Subcutaneous abdominal adipose tissue (tissue), 5 donors: ENCODE results near the gene ATXN7L2.

Source experiments
- H3K27ac ChIP-seq: one replicate; pipeline ENCODE4 v1.7.0; 2013; ENCODE audit warnings: low read depth, mild to moderate bottlenecking, inconsistent platforms, low read length, moderate library complexity
- H3K27me3 ChIP-seq, 5 donors: one replicate each; pipeline ENCODE4 v1.7.0; 2013; ENCODE audit warnings: low read length in 5 of 5, inconsistent platforms in 1 of 5; ENCODE audit not compliant: control insufficient read depth in 5 of 5, insufficient read depth in 4 of 5
- H3K36me3 ChIP-seq, 5 donors: one replicate each; pipeline ENCODE4 v1.7.0; 2013; ENCODE audit warnings: low read length in 5 of 5; ENCODE audit not compliant: control insufficient read depth in 5 of 5, insufficient read depth in 5 of 5
- H3K4me1 ChIP-seq, 5 donors: one replicate each; pipeline ENCODE4 v1.7.0; 2013; ENCODE audit warnings: low read length in 5 of 5, mild to moderate bottlenecking in 3 of 5, moderate library complexity in 1 of 5; ENCODE audit not compliant: control insufficient read depth in 5 of 5, insufficient read depth in 5 of 5
- H3K4me3 ChIP-seq, 5 donors: one replicate each; pipeline ENCODE4 v1.7.0; 2013; ENCODE audit warnings: low read length in 5 of 5, low read depth in 1 of 5
- H3K9ac ChIP-seq, 5 donors: one replicate each; pipeline ENCODE4 v1.7.0; 2013; ENCODE audit warnings: low read length in 5 of 5, mild to moderate bottlenecking in 4 of 5, moderate library complexity in 3 of 5
- H3K9me3 ChIP-seq, 5 donors: one replicate each; pipeline ENCODE4 v1.7.0; 2013; ENCODE audit warnings: low read length in 5 of 5; ENCODE audit not compliant: control insufficient read depth in 5 of 5
- donor health status: healthy.
- donor health status: healthy.
- donor health status: healthy.
- donor health status: healthy.
- donor health status: healthy.

The ATXN7L2 gene

DNA sequence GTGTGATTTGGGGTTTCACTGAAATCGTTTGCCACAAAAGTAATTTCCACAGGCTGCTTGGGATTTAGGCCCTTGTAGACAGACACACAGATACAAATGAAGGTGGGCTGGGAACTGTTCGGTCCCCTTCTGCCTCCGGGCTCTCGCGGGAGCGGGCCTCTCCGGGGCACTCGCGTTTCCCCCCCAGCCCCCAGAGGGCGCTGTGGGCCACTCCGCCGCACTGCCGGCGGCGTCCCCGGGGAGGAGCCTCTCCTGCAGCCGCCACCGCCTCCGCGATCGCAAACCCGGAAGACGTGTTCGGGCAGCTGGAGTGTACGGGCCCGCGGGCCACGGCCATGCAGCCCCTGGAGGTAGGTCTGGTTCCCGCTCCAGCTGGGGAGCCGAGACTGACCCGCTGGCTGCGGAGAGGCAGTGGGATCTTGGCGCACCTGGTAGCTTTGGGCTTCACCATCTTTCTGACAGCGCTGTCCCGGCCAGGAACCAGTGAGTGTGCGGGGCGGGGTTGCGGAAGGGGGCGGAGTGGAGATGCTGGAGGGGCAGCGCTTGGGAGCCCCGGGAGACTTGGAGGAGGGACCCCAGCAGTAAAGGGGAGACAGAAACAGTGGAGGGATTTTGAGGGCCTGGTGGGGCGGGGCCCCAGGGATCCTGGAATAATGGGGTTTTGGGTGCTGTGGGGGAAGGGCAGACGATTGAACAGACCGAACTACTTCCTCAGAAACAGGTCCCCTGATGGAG is 10.3 kb downstream of the ATXN7L2 start, which contains the start of gene CYB561D1:
TSS of gene CYB561D1 (plus strand) at position 290 of the 735 bp plus-strand sequence. CDS start at position 336, 46 bp downstream.
- H3K27ac ChIP-seq: peak within 1 kb of the TSS; percentile 41
- no peaks in the 10 kb centered on the region for H3K9me3 ChIP-seq
- H3K36me3 ChIP-seq: peaks cover 0 to 38% (median 24%) of the 10 kb centered on the region in 5 donors
- peak within 1 kb of the TSS; percentile 30 to 68 (median 52) for H3K9ac ChIP-seq
- H3K4me3 ChIP-seq: peak within 1 kb of the TSS; percentile 84 to 99 (median 96)
- no peaks in the 10 kb centered on the region for H3K27me3 ChIP-seq
- peaks cover 3 to 26% (median 17%) of the 10 kb centered on the region in 5 donors for H3K4me1 ChIP-seq

- H3K9me3 ChIP-seq: no peaks in the 10 kb centered on the region
- H3K4me3 ChIP-seq: no peak overlapping the region
- no peak overlapping the region for H3K9ac ChIP-seq
- H3K4me1 ChIP-seq: peaks cover 3 to 25% (median 17%) of the 10 kb centered on the region in 5 donors
- H3K36me3 ChIP-seq: peaks cover 0 to 39% (median 31%) of the 10 kb centered on the region in 5 donors
- H3K27ac ChIP-seq: no peak overlapping the region
- no peaks in the 10 kb centered on the region for H3K27me3 ChIP-seq
Observed at GRCh38 chr1:109495738-109496137, 12.0 kb downstream of the ATXN7L2 start.

DNA sequence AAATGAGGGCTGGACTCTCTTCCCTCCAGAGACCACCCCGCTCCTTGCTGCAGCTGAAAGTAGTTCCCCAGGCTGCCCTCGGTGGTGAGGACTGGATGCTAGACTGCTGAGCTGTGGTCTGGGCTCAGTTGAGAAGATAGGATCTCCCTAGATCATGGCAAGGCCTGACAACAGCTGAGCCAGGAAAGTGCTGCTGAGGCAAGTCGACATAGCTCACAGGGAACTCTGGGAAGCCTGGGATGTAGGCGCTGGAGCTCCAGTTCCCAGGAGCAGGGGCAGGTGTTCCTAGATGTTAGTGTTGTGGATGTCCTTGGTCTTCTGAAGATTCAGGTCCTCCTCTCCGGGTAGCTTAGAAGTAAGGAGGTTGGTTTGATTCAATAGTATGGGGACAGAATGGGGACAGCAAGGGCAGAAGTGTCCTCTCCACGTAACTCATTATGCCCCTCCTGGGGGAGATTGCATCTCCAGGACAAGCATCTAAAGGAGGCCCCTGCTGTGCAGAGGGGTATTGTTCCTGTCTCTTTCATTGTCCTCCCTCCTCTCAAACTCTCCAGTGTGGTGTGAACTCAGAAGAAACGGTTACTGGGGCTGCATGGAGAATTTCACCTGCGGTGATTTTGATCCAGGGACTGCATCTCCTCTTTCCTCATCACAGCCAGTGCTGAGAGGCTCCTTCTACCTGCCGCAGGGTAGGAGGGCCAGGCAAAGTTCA is 13.9 kb downstream of the ATXN7L2 start:
- Histone ChIP-seq H3K36me3 (peaks cover 0 to 52% (median 34%) of the 10 kb centered on the region in 5 donors), H3K4me3 (no peak overlapping the region), H3K27me3 (no peaks in the 10 kb centered on the region), H3K4me1 (peaks cover 3 to 24% (median 17%) of the 10 kb centered on the region in 5 donors), H3K9ac (no peak overlapping the region), H3K9me3 (no peaks in the 10 kb centered on the region), H3K27ac (no peak overlapping the region)

DNA sequence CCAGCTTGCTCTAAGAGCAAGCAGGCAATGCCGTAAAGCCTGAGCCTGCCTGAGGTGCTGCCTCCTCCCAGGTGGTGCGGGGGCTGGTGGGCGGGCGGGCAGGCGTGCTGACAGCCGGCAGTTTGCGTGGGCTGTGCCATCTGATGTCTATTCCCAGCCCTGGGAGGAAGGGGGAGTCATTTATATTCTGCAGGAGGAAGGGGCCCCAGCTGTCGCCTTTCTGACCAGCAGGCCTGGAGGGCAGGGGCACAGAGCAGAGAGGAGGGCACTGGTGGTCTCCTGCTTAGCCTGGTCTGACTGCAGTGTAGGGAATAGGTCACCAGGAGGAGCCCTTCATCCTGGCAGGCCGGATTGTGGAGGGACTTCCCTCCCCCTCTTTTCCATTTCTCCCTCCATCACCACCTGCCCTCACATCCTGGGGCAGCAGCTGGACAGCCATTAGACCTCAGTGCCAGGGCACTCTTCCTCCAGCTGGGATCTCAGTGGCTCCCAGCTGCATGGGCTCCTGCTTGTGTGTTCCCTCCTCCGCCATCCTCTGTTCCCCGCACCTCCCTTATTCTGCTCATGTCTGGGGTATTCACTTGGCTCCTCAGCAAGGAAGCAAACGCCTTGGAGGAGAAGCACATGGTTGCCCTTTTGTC is 14.6 kb downstream of the ATXN7L2 start:
- H3K36me3 ChIP-seq: peaks cover 0 to 52% (median 34%) of the 10 kb centered on the region in 5 donors
- no peak overlapping the region for H3K9ac ChIP-seq
- H3K4me3 ChIP-seq: no peak overlapping the region
- H3K27me3 ChIP-seq: no peaks in the 10 kb centered on the region
- no peaks in the 10 kb centered on the region for H3K9me3 ChIP-seq
- peaks cover 3 to 22% (median 17%) of the 10 kb centered on the region in 5 donors for H3K4me1 ChIP-seq
- H3K27ac ChIP-seq: no peak overlapping the region

DNA sequence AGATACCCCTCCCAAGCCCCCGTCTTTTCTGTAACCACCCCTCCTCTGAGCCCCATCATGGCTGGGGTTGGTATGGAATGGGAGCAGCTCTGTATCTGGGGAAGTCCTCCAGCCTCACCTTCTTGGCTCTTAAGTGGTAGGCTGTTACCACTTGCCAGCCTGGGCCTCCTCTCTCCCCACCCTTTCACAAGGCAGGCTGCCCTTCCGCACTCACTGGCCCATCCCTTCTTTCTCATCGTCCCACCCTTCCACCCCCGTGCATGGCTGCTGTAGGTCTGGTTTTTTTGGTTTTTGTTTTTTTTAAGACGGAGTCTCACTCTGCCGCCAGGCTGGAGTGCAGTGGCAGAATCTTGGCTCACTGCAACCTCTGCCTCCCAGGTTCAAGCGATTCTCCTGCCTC is 15.4 kb downstream of the ATXN7L2 start:
- Histone ChIP-seq H3K9me3 (no peaks in the 10 kb centered on the region), H3K27ac (no peak overlapping the region), H3K27me3 (no peaks in the 10 kb centered on the region), H3K4me3 (no peak overlapping the region), H3K9ac (no peak overlapping the region), H3K36me3 (peaks cover 0 to 55% (median 34%) of the 10 kb centered on the region in 5 donors), H3K4me1 (peaks cover 2 to 17% (median 12%) of the 10 kb centered on the region in 5 donors)

GRCh38 chr1:109499661-109500536 is 16.2 kb downstream of the ATXN7L2 start:
- peak overlapping the region in 1 of 5 donors; percentile 0 for H3K9ac ChIP-seq

GRCh38 chr1:109500941-109501381 is 17.3 kb downstream of the ATXN7L2 start:
- Histone ChIP-seq H3K9me3 (no peaks in the 10 kb centered on the region), H3K36me3 (peaks cover 0 to 51% (median 33%) of the 10 kb centered on the region in 5 donors), H3K4me1 (no peaks in the 10 kb centered on the region), H3K27ac (no peak overlapping the region), H3K4me3 (no peak overlapping the region), H3K9ac (no peak overlapping the region), H3K27me3 (no peaks in the 10 kb centered on the region)

More at GRCh38 chr1:109499661-109500536, 16.2 kb downstream of the ATXN7L2 start:
- no peaks in the 10 kb centered on the region for H3K27me3 ChIP-seq
- H3K4me3 ChIP-seq: no peak overlapping the region
- H3K27ac ChIP-seq: no peak overlapping the region
- H3K9me3 ChIP-seq: no peaks in the 10 kb centered on the region
- H3K36me3 ChIP-seq: peaks cover 0 to 55% (median 34%) of the 10 kb centered on the region in 5 donors
- peaks cover 1 to 9% (median 4%) of the 10 kb centered on the region in 5 donors for H3K4me1 ChIP-seq

DNA sequence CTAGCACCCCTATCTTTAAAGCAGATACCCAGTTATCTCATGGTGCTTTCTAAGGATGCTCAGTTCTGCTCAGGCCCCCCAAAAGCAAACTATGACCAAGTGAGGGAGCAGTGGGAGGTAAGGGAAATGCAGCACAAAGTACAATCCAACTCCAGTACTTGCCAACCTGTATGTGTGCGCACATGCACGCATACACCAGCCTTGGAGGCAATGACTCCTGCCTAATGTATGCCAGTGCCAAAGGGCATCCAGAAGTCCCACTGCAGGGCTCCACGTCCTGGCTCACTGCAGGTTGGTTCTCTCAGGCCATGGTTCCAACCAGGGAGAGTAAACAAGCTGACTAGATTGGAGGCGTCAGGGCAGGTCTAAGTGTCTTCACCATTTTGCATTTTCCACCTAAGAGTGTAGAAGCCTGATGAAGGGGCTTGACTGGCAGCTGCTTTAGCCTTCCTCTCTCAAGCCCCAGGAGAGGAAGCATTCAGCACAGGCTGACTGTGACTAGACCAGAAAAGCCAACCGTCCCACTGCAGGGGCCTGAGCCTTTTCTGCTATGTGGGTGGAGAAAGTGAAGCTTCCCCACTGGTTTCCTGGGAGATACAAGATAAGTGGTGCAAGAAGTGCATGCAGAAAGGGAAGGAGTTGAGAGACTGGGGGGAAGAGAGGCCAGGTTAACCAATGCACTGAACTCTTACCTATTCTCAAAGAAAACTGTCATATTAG is 18.1 kb downstream of the ATXN7L2 start:
- H3K4me3 ChIP-seq: no peak overlapping the region
- H3K4me1 ChIP-seq: no peaks in the 10 kb centered on the region
- H3K27me3 ChIP-seq: no peaks in the 10 kb centered on the region
- H3K9me3 ChIP-seq: no peaks in the 10 kb centered on the region
- no peak overlapping the region for H3K9ac ChIP-seq
- no peak overlapping the region for H3K27ac ChIP-seq
- H3K36me3 ChIP-seq: peaks cover 0 to 43% (median 27%) of the 10 kb centered on the region in 5 donors
